ENCODE results near the gene TFB2M.
"Not testable (repeated sequence)": the region's sequence is repeated elsewhere in the genome, so short reads cannot be mapped to it uniquely, and the experiment has no call there.

TFB2M gene, protein sequence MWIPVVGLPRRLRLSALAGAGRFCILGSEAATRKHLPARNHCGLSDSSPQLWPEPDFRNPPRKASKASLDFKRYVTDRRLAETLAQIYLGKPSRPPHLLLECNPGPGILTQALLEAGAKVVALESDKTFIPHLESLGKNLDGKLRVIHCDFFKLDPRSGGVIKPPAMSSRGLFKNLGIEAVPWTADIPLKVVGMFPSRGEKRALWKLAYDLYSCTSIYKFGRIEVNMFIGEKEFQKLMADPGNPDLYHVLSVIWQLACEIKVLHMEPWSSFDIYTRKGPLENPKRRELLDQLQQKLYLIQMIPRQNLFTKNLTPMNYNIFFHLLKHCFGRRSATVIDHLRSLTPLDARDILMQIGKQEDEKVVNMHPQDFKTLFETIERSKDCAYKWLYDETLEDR

DNA sequence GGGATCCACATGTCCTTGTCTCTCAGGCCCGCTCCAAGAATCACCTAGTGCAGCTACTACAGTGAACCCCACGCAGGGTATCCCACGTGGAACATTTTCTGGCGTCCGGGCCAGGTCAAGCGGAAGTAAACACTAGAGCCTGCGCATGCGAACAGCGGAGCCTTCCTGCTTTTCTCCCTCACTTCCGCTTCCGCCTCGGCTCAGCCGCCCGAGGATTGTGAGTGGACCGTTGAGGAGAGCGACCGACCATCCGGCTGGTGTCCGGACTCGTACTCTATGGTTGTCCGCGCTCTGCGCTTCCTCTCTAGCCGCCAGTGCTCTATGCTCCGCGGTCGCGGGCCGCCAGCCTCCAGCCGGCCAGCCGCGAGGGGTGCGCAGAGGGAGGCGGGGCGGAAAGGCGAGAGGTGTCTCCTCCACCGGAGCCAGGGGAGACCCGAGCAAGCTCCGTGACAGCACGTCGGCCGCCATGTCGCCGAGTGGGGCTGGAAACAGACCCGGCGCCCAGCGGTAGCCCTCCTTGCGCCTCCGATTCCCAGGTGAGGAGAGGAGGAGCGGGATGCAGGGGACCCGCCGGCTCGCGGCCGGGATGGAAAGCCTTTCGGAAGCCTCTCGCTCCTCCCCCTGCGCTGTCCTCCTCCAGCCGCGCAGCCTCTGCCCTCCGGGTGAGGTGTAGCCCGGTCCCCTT is at the start of gene TFB2M, which contains the start of gene CNST:
TFB2M (minus strand) TSS at position 134 of the 685 bp plus-strand sequence; CDS start at position 11, 123 bp downstream.
CNST (plus strand) TSS at position 329 of the 685 bp plus-strand sequence. CDS start 25,107 bp downstream, outside the sequence.
- DNase-seq (ENCODE audit: low spot score), result peak; percentile 94

DNA sequence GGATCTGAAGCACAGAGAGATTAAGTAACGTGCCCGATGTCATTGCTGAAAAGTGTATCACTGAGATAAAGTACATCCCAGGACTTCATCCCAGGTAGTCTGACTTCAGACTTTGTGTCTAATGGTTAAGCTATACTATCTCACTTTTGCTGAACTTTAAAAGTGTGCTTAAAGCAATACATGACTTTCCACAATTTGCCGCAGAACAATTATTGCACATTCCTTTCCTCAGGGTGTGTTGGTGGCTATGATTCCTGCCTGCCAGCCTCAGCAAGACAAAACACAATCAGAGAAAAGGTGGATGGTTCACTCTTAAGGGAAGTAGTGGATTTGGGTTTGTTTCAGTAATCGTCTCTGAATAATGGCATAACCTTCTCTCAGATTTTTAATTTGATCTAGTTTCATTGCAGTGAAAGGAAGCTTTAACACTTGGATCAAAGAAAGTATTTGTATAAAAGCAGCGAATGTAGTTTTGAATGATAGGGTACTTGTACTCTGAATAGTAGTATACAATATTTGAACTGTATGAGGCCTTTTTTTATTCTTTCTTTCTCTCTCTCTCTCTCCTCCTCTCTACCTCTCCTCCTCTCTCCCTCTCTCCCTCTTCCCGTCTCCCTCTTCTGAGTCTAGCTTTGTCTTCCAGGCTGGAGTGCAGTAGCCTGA is 47.2 kb upstream of the TFB2M start:
- no peak for DNase-seq (ENCODE audit: low spot score)

DNA sequence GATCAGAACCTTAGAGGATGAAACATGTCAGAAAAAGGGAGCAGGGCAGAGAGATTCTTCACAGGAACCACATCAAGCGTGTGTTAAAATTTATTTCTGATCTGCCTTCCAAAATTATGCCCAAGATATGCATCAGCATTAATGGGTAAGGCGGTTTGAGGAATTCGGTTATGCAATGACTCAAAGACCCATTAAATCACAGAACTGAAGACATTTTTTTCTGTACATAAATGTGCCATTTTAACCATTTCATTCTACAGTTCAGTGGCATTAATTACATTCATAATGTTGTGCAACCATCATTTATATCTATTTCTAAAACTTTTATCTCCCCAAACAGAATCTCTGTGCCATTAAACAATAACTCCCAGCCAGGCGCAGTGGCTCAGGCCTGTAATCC is 43.6 kb upstream of the TFB2M start:
- DNase-seq (ENCODE audit: low spot score), result no peak

DNA sequence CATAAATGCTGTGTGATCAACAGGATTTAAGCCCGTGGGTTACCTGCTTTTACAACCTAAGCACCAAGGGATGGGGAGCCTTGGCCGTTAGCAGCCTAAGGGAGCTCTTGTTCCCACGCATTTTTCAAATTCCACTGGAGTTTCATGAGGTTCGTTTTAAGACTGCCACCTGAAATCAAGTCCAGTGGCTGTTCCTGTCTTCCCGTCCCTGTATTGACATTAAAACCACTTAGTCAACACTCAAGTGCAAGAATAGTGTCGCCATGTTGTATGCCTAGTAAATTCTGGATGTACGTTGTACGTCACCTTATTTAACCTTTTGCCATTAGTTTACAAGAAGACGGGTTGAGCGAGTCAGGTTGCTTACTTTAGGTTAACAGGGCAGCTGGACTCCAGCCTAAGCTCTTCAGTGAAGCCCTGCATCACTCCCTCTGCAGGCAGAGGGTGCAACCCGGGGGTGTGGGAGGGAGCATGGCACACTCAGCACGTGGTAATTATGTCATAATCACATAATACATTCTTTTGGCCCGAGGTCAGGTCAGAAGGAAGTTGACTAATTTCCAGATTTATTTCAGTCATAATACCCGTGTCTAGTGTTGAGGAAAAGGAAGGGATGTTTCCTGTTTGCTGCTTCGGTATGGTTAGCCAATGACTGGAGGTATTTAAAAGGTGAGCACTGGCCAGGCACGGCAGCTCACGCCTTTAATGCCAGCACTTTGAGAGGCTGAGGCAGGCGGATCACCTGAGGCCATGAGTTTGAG is 42.7 kb upstream of the TFB2M start:
- no peak for DNase-seq (ENCODE audit: low spot score)

DNA sequence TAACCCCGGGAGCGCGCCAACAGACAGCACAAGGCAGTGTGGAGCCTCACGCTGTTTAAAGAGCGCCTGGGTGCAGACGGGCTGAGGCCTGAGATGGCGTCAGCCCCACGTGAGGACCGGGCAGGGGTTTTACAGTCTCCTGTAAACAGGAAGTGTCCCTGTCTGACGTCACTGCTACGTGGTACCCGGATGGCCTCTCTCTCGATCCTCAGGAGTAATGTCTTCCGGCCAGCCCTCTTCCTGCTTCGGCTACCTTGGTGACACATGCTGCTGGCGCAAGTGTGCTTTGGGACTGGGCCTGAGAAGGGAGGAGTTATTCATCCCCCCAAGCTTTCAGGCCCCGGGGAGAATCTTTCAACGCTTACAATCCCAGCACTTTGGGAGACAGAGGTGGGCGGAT is 41.4 kb upstream of the TFB2M start:
- no peak for DNase-seq (ENCODE audit: low spot score)

DNA sequence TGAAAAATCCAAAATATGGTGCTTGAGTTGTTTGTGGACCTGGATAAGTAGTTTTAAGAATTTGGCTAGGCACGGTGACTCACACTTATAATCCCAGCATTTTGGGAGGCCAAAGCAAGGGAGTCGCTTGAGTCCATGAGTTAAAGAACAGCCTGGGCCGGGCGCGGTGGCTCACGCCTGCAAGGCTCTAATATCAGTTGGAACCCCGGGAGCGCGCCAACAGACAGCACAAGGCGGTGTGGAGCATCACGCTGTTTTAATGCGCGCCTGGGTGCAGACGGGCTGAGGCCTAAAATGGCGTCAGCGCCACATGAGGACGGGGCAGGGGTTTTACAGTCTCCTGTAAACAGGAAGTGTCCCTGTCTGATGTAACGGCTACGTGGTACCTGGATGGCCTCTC is 39.2 kb upstream of the TFB2M start:
- not testable (repeated sequence) for DNase-seq (ENCODE audit: low spot score)

DNA sequence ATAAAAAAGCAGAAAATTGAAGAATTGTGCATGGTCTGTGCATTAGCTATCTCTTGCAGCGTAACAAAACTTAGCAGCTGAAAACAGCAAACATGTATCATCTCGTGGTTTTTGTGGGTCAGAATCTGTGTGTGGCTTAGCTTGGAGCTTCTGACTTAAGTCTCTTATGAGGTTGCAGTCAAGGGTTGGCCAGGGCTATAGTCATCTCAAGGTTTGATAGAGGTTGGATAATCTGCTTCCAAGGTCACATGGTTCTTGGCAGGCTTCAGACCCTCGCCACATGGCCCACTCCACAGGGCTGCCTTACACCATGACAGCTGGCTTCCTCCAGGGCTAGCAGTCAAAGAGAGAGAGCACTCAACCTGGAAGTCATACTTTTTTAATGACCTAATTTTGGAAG is 36.1 kb upstream of the TFB2M start:
- no peak for DNase-seq (ENCODE audit: low spot score)

DNA sequence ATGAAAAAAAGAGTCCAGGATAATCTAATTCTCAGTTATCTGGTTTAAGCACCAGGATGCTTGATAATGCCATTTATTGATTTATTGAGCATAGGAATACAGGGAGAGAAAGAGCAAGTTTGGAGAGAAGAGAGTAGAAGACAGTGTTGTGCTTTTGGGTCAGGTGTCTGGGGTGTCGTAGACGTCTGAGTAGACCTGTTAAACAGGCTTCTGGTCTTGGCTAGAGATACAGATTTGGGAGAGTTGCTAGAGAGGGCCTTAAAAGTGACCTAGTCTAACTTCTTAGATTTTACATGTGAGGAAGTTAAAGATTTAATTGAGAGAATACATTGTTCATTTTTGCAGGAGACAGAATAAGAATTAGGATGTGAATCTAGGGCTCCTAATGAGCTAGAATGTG is 34.5 kb upstream of the TFB2M start:
- no peak for DNase-seq (ENCODE audit: low spot score)

DNA sequence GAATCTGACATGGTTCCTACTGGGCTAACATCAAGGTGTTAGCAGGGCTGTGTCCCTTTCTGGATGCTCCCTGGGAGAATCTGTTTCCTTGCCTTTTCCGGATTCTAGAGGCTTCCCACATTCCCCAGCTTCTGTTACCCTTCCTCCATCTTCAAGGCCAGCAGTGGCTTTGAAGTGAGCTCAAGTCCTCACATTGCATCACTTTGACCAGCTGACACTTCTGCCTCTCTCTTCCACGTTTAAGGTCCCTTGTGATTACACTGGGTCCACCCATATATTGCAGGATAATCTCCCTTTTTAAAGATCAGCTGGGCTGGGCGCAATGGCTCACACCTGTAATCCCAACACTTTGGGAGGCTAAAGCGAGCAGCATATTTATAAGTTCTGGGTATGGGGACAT is 33.3 kb upstream of the TFB2M start:
- DNase-seq (ENCODE audit: low spot score), result no peak

DNA sequence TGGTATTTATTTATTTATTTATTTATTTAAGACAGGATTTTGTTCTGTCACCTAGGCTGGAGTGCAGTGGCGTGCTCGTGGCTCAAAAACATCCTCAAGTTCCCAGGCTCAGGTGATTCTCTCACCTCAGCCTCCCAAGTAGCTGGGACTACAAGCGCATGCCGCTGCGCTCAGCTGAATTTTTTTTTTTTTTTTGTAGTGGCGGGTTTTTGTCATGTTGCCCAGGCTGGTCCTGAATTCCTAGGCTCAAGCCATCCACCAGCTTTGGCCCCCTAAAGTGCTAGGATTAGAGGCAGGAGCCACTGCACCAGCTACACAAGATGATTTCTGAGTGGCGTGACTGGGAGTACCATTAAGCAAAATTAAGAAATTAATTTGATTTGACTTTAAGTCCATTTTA is 31.9 kb upstream of the TFB2M start:
- no peak for DNase-seq (ENCODE audit: low spot score)

DNA sequence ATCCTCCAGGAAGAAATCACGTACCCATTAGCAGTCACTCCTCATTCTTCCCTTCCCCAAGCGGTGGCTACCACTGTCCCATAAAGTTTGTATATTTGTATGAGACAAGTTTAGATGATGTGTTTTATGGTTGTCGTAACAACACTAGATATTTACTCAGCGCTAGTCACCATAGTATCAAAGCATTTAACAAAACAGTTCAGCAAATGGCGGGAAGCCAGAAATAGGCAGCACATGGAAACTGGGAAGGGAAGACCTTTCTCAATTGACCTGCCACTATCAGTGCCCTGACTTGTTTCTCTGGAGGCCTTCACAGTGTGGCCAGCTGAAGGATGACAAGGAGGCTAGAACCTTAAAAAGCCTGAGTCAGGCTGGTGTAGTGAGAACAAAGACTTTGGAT is 31.3 kb upstream of the TFB2M start:
- no peak for DNase-seq (ENCODE audit: low spot score)

DNA sequence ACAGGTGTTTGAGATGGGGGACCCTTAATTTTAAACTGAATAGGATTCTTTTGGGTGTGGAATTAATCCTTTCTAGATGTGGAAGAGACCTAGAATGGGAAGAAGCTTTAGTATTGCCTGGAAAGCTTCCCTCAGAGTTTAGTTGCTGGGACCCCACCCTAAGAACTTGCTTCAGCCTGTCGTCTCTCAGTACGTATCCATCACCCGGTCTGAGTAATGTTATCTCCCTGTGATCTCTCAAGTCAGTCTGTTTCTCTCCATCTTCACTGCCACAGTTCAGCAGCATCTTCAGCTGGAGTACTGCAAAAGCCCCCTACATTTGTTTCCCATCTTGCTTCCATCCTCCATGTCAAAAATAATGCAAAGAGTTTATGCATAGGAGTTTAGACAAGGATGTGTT is 29.1 kb upstream of the TFB2M start:
- DNase-seq (ENCODE audit: low spot score), result no peak

DNA sequence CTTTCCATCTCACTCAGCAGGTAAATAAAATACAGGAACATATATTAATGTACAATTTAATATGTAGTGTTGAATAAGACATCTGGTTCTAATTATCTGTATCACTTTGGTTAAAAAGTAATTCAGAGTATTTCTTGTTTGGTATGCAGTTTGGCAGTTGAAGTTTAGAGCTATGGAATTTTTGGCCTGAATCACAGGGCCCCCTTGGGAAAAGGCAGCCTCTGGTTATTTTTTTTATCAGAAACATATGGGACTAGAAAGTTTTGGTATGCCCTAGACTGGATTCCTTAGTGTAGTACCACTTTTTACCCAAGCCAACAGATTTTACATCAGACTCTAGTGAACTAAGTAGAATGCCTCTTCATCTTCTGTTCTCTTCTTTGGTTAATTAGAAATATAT is 26.6 kb upstream of the TFB2M start:
- DNase-seq (ENCODE audit: low spot score), result no peak

DNA sequence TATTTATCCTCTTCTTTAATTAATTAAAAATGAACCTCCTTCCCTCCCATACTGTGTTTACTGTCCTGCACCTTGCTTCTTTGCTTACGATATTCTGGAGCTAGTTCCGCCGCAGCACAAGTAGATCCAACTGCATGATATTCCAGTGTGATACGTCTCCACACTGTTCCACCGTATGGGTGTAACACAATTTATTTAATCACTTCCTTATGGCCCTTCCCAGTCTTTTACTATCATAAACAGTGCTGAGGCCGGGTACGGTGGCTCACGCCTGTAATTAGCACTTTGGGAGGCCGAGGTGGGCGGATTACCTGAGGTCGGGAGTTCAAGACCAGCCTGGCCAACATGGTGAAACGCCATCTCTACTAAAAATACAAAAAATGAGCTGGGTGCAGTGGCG is 25.9 kb upstream of the TFB2M start:
- DNase-seq (ENCODE audit: low spot score), result no peak

DNA sequence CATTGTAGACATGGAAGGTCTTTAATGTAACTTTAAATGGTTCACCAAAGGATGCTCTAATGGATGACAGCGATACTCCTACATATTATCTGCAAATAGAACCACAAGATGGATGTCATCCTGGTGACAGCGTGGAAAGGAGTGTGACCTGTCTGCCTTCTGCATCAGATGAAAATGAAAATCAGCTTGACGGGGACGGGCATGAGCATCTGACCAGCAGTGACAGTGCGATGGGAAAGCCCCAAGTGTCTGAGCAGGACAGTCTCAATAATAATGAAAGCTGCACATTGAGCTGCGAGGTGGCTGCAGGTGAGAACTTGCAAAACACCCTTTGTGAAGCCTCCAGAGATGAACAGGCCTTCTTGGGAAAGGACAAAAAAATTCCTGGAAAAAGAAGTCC is 25.4 kb upstream of the TFB2M start:
- no peak for DNase-seq (ENCODE audit: low spot score)

DNA sequence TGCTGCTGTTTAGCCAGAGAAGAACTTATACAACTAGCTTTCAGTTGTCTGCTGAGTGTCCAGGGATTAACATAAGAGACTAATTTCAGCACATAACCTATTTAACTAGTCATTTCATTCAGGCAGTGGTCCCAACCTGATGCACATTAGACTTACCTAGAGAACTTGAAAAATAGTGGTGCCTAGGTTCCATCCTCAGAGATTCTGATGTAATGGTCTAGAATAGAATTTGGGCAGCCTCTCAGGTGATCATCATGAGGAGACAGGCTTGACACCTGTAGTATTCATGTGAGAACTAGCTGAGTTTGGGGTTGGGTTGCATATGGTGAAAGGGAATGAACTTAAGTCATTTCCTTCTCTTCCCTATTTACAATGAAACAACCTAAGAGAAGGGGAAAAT is 25.0 kb upstream of the TFB2M start:
- DNase-seq (ENCODE audit: low spot score), result no peak

DNA sequence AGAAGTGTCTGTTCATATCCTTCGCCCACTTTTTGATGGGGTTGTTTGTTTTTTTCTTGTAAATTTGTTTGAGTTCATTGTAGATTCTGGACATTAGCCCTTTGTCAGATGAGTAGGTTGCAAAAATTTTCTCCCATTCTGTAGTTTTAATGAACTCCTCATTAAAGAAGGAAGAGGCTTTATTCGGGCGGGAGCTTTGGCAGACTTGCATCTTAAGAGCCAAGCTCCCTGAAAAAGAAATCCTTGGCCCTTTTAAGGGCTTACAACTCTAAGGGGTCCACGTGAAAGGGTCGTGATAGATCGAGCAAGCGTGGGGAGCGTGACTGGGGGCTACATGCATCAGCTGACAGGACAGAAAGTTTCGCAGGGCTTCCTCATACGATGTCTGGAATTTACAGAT is 23.9 kb upstream of the TFB2M start:
- not testable (repeated sequence) for DNase-seq (ENCODE audit: low spot score)

DNA sequence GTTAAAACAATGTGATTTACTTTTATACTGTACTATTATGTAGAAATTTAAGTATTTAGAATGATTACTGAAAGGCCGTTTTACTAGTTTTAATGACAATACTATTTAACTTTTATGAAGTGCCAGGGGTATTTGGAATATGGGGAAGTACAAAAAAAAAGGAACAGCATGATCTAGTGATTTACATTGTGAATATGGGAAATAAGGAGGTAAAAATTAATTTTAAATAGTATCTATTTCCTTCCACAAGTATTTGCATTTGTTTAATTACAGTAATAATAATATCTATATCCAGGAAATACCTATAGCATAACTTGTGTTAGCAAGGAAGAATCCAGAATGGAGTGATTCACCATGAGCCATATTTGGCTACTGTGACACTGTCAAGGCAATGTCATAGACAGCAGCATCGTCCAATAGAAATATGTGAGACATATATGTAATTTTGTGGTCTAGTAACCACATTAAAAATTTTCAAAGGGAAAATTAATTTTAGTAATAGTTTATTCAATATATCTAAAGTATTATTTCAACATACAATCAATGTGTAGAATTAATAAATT is 22.2 kb upstream of the TFB2M start:
- no peak for DNase-seq (ENCODE audit: low spot score)

DNA sequence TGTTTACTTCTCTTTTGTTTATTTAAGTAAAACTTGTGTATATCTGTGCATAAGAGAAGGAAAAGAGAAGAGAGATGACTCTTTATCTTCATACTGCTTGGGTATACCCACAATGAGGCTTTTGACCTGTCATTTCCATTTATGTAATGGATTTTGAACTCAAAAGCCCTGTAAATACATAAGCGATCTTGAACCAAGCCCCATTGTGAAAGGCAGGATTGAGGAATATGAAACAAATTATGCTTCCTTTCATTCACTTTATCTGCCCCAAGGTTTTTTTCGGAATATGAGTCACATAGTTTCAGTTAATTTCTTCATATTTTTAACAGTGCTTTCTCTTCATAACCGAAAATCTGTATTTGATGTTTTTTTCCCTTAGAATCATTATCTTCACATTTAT is 21.5 kb upstream of the TFB2M start:
- no peak for DNase-seq (ENCODE audit: low spot score)

DNA sequence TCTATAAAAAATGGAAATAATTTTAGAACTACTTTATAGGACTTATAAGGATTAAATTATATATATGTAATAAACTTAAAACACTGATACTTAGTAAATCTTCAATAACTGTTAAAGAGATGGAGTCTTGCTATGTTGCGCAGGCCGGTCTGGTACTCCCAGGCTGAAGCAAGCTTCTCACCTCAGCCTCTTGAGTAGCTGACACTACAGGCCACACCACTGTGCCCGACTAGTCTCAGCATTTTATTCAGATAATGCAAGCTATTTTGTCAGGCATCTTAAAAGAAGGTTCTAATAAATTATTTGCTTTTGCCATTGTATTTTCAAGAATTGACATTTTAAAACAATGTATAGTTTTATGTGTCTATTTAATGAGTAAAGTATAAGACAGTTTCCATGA is 21.0 kb upstream of the TFB2M start:
- no peak for DNase-seq (ENCODE audit: low spot score)

DNA sequence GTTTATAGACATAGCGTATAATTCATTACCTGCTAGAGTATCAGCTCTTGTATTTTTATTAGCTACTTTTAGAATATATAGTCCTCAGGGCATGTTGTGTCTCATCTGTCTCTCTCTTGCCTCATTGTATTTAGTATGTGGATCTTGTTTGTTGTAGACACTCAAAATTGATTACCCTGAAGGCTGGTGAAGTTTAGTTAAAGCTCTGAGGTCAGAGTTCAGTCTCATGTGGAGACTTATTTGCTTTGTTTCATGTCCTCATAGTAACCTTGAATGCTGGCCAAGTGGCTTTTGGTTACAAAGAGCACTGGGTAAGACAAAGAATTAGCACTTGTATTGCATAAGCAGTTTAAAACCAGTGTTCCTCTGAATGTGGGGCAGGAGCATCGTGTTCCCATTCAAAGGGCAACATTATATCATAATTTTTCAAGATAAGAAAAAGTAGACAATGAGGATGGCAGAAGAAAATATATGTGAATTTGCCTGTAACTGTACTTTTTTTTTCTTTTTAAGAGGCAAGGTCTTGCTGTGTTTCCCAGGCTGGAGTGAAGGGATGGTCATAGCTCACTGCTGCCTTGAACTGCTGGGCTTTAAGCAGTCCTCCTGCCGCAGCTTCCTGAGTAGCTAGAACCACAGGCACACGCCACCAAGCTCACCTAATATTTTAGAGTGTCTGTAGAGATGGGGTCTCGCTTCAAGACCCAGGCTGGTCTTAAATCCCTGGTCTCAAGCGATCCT is 17.6 kb upstream of the TFB2M start:
- DNase-seq (ENCODE audit: low spot score), result no peak

Measured in hematopoietic multipotent progenitor cell treated with erythropoietin and hydrocortisone succinate and interleukin-3 and kit ligand, for 15 days (in vitro differentiated cells).